ENCODE data around the gene LRRC37B.
"Not testable (repeated sequence)": the region's sequence is repeated elsewhere in the genome, so short reads cannot be mapped to it uniquely, and the experiment has no call there.

The LRRC37B gene

DNA sequence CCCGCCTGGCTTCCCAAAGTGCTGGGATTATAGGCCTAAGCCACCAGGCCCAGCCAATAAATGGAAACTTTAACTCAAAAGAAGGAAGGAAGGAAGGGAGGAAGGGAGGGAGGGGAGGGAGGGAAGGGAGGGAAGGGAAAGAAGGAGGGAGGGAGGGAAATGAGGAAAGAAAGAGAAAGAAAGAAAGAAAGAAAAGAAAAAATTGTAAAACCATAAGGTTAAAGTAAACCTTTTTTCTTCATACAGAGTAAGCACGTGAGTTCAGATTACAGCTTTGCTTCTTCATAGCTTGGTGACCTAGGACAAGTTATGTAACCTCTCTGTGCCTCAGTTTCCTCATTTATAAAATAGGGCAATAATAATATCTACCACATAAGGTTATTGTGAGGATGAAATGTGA lies 26.0 kb downstream of the LRRC37B start:
- H3K4me3 ChIP-seq (ENCODE audit: low read depth, low read length) = no peak overlapping the region
- TF ChIP-seq, protein P1, sequence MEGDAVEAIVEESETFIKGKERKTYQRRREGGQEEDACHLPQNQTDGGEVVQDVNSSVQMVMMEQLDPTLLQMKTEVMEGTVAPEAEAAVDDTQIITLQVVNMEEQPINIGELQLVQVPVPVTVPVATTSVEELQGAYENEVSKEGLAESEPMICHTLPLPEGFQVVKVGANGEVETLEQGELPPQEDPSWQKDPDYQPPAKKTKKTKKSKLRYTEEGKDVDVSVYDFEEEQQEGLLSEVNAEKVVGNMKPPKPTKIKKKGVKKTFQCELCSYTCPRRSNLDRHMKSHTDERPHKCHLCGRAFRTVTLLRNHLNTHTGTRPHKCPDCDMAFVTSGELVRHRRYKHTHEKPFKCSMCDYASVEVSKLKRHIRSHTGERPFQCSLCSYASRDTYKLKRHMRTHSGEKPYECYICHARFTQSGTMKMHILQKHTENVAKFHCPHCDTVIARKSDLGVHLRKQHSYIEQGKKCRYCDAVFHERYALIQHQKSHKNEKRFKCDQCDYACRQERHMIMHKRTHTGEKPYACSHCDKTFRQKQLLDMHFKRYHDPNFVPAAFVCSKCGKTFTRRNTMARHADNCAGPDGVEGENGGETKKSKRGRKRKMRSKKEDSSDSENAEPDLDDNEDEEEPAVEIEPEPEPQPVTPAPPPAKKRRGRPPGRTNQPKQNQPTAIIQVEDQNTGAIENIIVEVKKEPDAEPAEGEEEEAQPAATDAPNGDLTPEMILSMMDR (conservative IDR thresholded peaks at IDR 0.05; ENCODE audit: low read depth, low read length) = no peak
- no peak for DNase-seq (ENCODE audit: low read depth)

- DNase-seq (ENCODE audit: low read depth) = not testable (repeated sequence)
Observed at GRCh38 chr17:32033812-32034211, 26.6 kb downstream of the LRRC37B start.

GRCh38 chr17:32040246-32040645 lies 33.1 kb downstream of the LRRC37B start:
- H3K4me3 ChIP-seq (ENCODE audit: low read depth, low read length); DNase-seq (ENCODE audit: low read depth): not testable (repeated sequence)

More at GRCh38 chr17:32033812-32034211, 26.6 kb downstream of the LRRC37B start:
- not testable (repeated sequence) for H3K4me3 ChIP-seq (ENCODE audit: low read depth, low read length)

GRCh38 chr17:32041306-32041875 lies 34.2 kb downstream of the LRRC37B start:
- not testable (repeated sequence) for DNase-seq (ENCODE audit: low read depth)

DNA sequence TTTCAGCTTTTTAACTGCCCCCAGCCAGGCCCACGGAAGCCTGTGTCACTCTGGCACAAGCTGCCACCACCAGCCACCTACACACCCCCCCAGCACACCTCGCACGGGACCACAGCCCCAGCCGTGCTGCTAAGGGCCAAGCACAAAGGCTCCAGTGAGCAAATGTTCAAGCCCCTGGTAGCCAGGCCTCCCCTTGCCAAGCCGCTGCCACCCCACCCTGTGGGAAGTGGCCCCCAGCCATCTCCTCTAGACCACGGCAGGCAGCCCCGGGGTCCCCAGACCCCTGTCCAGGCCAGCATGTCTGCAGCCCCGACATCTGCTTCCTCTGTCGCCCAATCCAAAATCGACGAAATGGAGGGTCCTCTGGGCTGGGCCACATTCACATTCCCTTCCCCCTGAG lies 35.1 kb downstream of the LRRC37B start:
- not testable (repeated sequence) for DNase-seq (ENCODE audit: low read depth); H3K4me3 ChIP-seq (ENCODE audit: low read depth, low read length)

More at GRCh38 chr17:32041306-32041875, 34.2 kb downstream of the LRRC37B start:
- H3K4me3 ChIP-seq (ENCODE audit: low read depth, low read length) = not testable (repeated sequence)

GRCh38 chr17:32045611-32046010 lies 38.4 kb downstream of the LRRC37B start:
- H3K4me3 ChIP-seq (ENCODE audit: low read depth, low read length) = not testable (repeated sequence)
- DNase-seq (ENCODE audit: low read depth) = peak; percentile 38

DNA sequence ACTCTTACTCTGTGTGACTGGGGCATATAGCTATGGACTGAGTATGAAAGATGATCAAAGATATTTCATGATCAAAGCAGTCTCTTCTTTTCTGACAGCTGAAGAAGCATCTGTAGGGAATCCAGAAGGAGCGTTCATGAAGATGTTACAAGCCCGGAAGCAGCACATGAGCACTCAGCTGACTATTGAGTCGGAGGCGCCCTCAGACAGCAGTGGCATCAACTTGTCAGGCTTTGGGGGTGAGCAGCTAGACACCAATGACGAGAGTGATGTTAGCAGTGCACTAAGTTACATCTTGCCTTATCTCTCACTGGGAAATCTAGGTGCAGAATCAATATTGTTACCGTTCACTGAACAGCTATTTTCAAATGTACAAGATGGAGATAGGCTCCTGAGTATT lies 40.5 kb downstream of the LRRC37B start:
- H3K4me3 ChIP-seq (ENCODE audit: low read depth, low read length); DNase-seq (ENCODE audit: low read depth): not testable (repeated sequence)

GRCh38 chr17:32054985-32055384 lies 47.8 kb downstream of the LRRC37B start:
- DNase-seq (ENCODE audit: low read depth); H3K4me3 ChIP-seq (ENCODE audit: low read depth, low read length): not testable (repeated sequence)

- H3K4me3 ChIP-seq (ENCODE audit: low read depth, low read length); DNase-seq (ENCODE audit: low read depth): not testable (repeated sequence)
Observed at GRCh38 chr17:32055425-32055824, 48.2 kb downstream of the LRRC37B start.

DNA sequence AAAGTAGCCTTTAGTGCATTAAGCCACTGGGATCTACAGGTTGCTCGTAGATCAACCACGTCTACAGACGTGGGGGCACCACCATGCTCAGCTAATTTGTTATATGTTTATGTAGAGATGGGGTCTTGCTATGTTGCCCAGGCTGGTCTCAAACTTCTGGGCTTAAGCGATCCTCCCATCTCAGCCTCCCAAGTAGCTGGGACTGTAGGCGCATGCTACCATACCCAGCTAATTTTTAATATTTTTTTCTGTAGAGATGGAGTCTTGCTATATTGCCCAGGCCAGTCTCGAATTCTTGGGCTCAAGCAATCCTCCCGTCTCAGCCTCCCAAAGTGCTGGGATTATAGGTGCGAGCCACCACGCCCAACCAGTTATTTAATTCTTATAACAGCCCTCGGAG lies 49.3 kb downstream of the LRRC37B start:
- not testable (repeated sequence) for H3K4me3 ChIP-seq (ENCODE audit: low read depth, low read length); DNase-seq (ENCODE audit: low read depth)

DNA sequence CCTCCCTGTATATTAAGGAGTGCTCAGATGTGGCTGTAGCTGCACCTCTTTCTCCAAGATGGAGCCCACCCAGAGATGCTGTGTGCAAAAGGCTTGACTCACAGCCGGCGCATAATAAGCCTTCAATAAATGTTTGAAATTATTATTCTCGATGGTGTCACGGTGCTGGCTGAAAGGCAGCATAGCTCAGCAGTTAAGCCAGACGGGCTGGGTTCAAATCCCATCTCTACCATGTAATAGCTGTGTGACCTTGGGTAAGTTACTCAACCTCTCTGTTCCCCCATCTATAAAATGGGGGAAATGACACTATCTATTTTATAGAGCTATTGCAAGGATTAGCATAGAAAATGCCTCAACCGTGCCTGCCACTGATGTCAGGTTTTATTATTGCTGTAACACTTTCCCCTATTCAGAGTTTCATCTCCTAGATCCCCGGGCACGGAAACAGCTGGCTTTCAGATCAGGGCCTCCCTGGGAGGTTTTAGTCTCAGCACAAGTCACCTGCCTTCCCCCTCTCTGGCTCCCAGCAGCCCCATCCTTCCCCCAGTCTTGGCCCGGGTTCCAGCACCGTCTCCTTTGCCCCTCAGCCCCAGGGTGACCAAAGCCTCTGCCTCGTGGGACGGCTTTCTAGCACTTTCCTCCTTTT lies 50.4 kb downstream of the LRRC37B start:
- DNase-seq (ENCODE audit: low read depth); H3K4me3 ChIP-seq (ENCODE audit: low read depth, low read length): not testable (repeated sequence)

DNA sequence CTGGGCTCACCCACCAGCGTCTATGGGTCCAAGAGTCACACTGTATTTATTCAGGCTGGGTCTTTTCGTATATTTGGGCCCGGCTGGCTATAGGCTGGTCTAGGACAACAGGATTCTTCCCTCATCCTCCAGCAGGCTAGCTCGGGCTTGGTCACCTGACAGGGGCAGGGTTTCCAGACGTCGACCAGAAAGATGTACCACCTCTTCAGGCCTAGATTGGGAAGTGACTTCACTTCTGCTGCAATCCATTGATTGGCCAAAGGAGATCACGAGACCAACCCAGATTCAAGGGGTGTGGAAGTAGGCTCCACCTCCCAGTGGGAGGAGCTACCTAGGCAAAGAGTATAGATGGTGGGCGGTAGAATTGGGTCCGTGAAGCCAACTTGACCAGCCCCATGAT lies 53.5 kb downstream of the LRRC37B start:
- not testable (repeated sequence) for H3K4me3 ChIP-seq (ENCODE audit: low read depth, low read length); DNase-seq (ENCODE audit: low read depth)

DNA sequence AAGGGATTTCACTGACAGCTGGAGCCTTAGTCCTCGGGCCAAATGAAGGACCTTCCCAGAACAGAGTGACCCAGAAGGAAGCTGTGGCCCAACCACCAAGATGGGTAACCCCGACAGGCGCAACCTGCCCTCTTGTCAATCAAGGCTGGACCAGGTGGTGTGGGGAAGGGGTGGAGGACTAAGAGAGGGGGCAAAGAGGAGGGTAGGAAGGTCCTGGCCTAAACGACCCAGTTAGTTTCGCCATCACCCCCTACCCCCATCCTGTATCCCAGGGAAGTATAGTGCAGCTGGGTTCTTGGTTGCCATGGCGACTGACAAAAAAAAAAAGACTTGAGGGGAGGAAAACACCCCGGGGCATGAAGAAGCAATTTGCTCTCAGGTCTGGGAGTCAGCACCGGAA lies 54.7 kb downstream of the LRRC37B start:
- H3K4me3 ChIP-seq (ENCODE audit: low read depth, low read length); DNase-seq (ENCODE audit: low read depth): not testable (repeated sequence)

DNA sequence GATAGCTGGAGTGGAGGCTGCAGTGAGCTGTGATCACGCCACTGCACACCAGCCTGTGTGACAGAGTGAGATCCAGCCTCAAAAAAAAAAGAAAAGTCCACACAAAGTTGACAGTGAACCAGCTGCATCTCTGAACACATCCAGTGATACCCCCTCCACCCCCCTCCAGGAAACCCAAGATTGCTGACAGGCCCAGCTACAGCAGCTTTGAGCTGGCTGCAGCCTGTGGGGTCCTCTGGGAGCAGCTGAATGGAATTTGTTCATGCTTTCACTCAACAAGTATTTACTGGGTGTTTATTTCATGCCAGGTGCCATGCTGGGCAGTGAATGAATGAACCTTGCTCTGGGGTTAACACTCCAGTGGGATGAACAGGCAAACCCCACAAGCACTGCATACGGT lies 56.9 kb downstream of the LRRC37B start:
- not testable (repeated sequence) for H3K4me3 ChIP-seq (ENCODE audit: low read depth, low read length)
- peak; percentile 25 for DNase-seq (ENCODE audit: low read depth)

GRCh38 chr17:32066123-32066680 lies 59.0 kb downstream of the LRRC37B start:
- DNase-seq (ENCODE audit: low read depth); H3K4me3 ChIP-seq (ENCODE audit: low read depth, low read length): not testable (repeated sequence)

All from choroid plexus epithelial cell (primary cell).